HCT116 (cell line): Measurements from ENCODE around the gene RADIL. TPM values are rescaled to one million over a fixed set of nuclear protein-coding genes. Genes with fewer than 3 reads are reported as not detected.

Experiments
- ATAC-seq: fragments of 200-7000 bp; cut with Tn5 transposase; 2 replicates; pipeline ENCODE4 v1.9.1; 2020; ENCODE audit warnings: mild to moderate bottlenecking, moderate library complexity
- BruUV-seq: library from RNA; stranded (reverse); fragments of 400-500 nt; replicated peaks from 2 replicates; lab custom pipeline; 2021; lab: Mats Ljungman, UMichigan
- CTCF ChIA-PET: fragments of 300-600 bp; sonication (Branson Sonifier 250); formaldehyde crosslinking; loops from one replicate; lab custom pipeline; 2021; ENCODE audit warnings: antibody characterized with exemption; lab: Charles Lee
- POLR2A ChIA-PET: fragments of 300-600, 350-600 bp; sonication (Branson Sonifier 250); formaldehyde crosslinking; loops from one replicate; lab custom pipeline; 2021; ENCODE audit warnings: antibody characterized with exemption; lab: Charles Lee
- RAD21 ChIA-PET, 2 experiments: fragments of 300-600 bp; sonication (Branson Sonifier 250); formaldehyde crosslinking; loops; one replicate each; lab custom pipeline; 2023; ENCODE audit warnings: low total read pairs in 2 of 2; ENCODE audit not compliant: uncharacterized antibody in 2 of 2, unreplicated experiment in 2 of 2, low non-redundant PET in 1 of 2; lab: Charles Lee
- DNase-seq: peaks from one replicate; pipeline ENCODE4 v3.0.0-alpha.2; 2010; ENCODE audit warnings: low read depth, low spot score
- H2AFZ ChIP-seq: fragments of 200-600 bp; shearing (Covaris generic), sonication (generic); 2 replicates; pipeline ENCODE4 v1.6.1; 2017; ENCODE audit warnings: low read depth, mixed run types, mixed read lengths, antibody characterized with exemption, low read length; ENCODE audit not compliant: poor library complexity, severe bottlenecking
- H3K27ac ChIP-seq: 2 replicates; pipeline ENCODE4 v1.5.1; 2012; ENCODE audit warnings: low read depth, low read length
- H3K27me3 ChIP-seq: fragments of 200-600 bp; sonication (generic); 2 replicates; pipeline ENCODE4 v1.6.1; 2016; ENCODE audit warnings: mixed run types, low read length, mixed read lengths; ENCODE audit not compliant: insufficient read depth
- H3K36me3 ChIP-seq, 2 experiments: fragments of 200-500 bp in 1 of 2; fragments of 200-600 bp in 1 of 2; sonication (Bioruptor generic) in 1 of 2; sonication (generic) in 1 of 2; 2 replicates each; pipeline versions ENCODE4 v1.5.1 to v1.6.1; 2014 to 2016; ENCODE audit warnings: low read length in 2 of 2, inconsistent platforms in 1 of 2, mixed read lengths in 1 of 2, mixed run types in 1 of 2; ENCODE audit not compliant: insufficient read depth in 2 of 2, control insufficient read depth in 1 of 2
- H3K4me1 ChIP-seq, 2 experiments: fragments of 200-600 bp in 1 of 2; sonication (generic) in 1 of 2; 2 replicates each; pipeline versions ENCODE4 v1.5.1 to v1.6.1; 2012 to 2017; ENCODE audit warnings: low read length in 2 of 2, inconsistent platforms in 1 of 2, mild to moderate bottlenecking in 1 of 2, mixed read lengths in 1 of 2, mixed run types in 1 of 2, moderate library complexity in 1 of 2; ENCODE audit not compliant: insufficient read depth in 2 of 2, control insufficient read depth in 1 of 2
- H3K4me2 ChIP-seq: fragments of 200-600 bp; sonication (generic); 2 replicates; pipeline ENCODE4 v1.6.1; 2017; ENCODE audit warnings: mixed run types, low read length, mixed read lengths
- H3K4me3 ChIP-seq, 2 experiments: fragments of 200-600 bp in 1 of 2; sonication (generic) in 1 of 2; replicated peaks in 1 of 2; 2 replicates each; pipeline ENCODE4 v1.5.1; 2011 to 2016; ENCODE audit warnings: low read length in 2 of 2, control low read depth in 1 of 2, low read depth in 1 of 2, mild to moderate bottlenecking in 1 of 2, mixed read lengths in 1 of 2, mixed run types in 1 of 2
- H3K79me2 ChIP-seq: fragments of 200-600 bp; sonication (generic); 2 replicates; pipeline ENCODE4 v1.6.1; 2017; ENCODE audit warnings: mild to moderate bottlenecking, mixed run types, low read length, moderate library complexity, mixed read lengths; ENCODE audit not compliant: insufficient read depth
- H3K9ac ChIP-seq: fragments of 200-600 bp; sonication (generic); 2 replicates; pipeline ENCODE4 v1.6.1; 2016; ENCODE audit warnings: low read length, mixed read lengths
- H3K9me2 ChIP-seq: fragments of 200-600 bp; sonication (generic), shearing (Covaris generic); 2 replicates; pipeline ENCODE4 v1.6.1; 2017; ENCODE audit warnings: mixed run types, mild to moderate bottlenecking, moderate library complexity; ENCODE audit not compliant: insufficient read depth
- H3K9me3 ChIP-seq, 2 experiments: fragments of 200-500 bp in 1 of 2; fragments of 200-600 bp in 1 of 2; sonication (Bioruptor generic) in 1 of 2; sonication (generic) in 1 of 2; 2 replicates each; pipeline ENCODE4 v1.6.1; 2014 to 2017; ENCODE audit warnings: low read length in 2 of 2, mixed read lengths in 2 of 2, inconsistent platforms in 1 of 2, low read depth in 1 of 2, mild to moderate bottlenecking in 1 of 2, mixed run types in 1 of 2, moderate library complexity in 1 of 2; ENCODE audit not compliant: control insufficient read depth in 1 of 2, insufficient read depth in 1 of 2
- H4K20me1 ChIP-seq: fragments of 200-600 bp; sonication (generic), shearing (Covaris generic); 2 replicates; pipeline ENCODE4 v1.6.1; 2017; ENCODE audit warnings: mixed run types, mild to moderate bottlenecking, moderate library complexity; ENCODE audit not compliant: insufficient read depth
- CBX3 ChIP-seq: IDR thresholded peaks from 2 replicates; pipeline ENCODE4 v1.6.1; 2012; ENCODE audit warnings: low read depth
- CEBPB ChIP-seq: IDR thresholded peaks from 2 replicates; pipeline ENCODE4 v1.6.1; 2012; ENCODE audit warnings: low read depth
- EGR1 ChIP-seq: IDR thresholded peaks from 2 replicates; pipeline ENCODE4 v1.6.1; 2012; ENCODE audit warnings: low read depth
- ELF1 ChIP-seq: IDR thresholded peaks from 2 replicates; pipeline ENCODE4 v1.6.1; 2012; ENCODE audit warnings: low read depth, borderline replicate concordance
- EZH2phosphoT487 ChIP-seq: fragments of 200-600 bp; IDR thresholded peaks from 2 replicates; pipeline ENCODE4 v1.6.1; 2018; ENCODE audit warnings: antibody characterized with exemption, borderline replicate concordance
- FOSL1 ChIP-seq: IDR thresholded peaks from 2 replicates; pipeline ENCODE4 v1.6.1; 2012; ENCODE audit warnings: low read depth
- JUND ChIP-seq: IDR thresholded peaks from 2 replicates; pipeline ENCODE4 v1.6.1; 2012
- POLR2A ChIP-seq: IDR thresholded peaks from 2 replicates; pipeline ENCODE4 v1.7.0; 2011; ENCODE audit warnings: borderline replicate concordance; ENCODE audit not compliant: insufficient read depth, insufficient read length; ENCODE audit errors: extremely low read depth
- POLR2AphosphoS5 ChIP-seq: IDR thresholded peaks from 2 replicates; pipeline ENCODE4 v1.6.1; 2011; ENCODE audit warnings: mild to moderate bottlenecking, low read depth, low read length, moderate library complexity
- RAD21 ChIP-seq: IDR thresholded peaks from 2 replicates; pipeline ENCODE4 v1.6.1; 2012; ENCODE audit warnings: low read depth, mild to moderate bottlenecking
- SIN3A ChIP-seq: IDR thresholded peaks from 2 replicates; pipeline ENCODE4 v1.6.1; 2012; ENCODE audit warnings: low read depth
- SRF ChIP-seq: IDR thresholded peaks from 2 replicates; pipeline ENCODE4 v1.6.1; 2012; ENCODE audit warnings: low read depth
- YY1 ChIP-seq: IDR thresholded peaks from 2 replicates; pipeline ENCODE4 v1.6.1; 2011; ENCODE audit warnings: low read length, low read depth, moderate library complexity, mild to moderate bottlenecking; ENCODE audit not compliant: insufficient replicate concordance; ENCODE audit errors: extremely low read depth
- ZFX ChIP-seq: fragments of 450-650 bp; IDR thresholded peaks from 2 replicates; pipeline ENCODE4 v1.6.1; 2017
- ZNF274 ChIP-seq: fragments of 200-500 bp; sonication (Bioruptor generic); IDR thresholded peaks from 2 replicates; pipeline ENCODE4 v1.6.1; 2014; ENCODE audit warnings: mild to moderate bottlenecking, low read depth, low read length, inconsistent platforms
- intact Hi-C: fragments of 100-400 bp; cut with micrococcal nuclease; formaldehyde crosslinking; loops from 2 replicates; pipeline ENCODE4 v1.10.0; 2022
- total RNA-seq: library from RNA; stranded (reverse); gene quantifications from one replicate; pipeline ENCODE4 v1.2.1, GENCODE V29; 2021; ENCODE audit not compliant: unreplicated experiment
- TF ChIP-seq, protein P1 (sequence below): IDR thresholded peaks from 2 replicates; pipeline ENCODE4 v1.6.1; 2012
- TF ChIP-seq, protein P2 (sequence below): IDR thresholded peaks from 2 replicates; pipeline ENCODE4 v1.6.1; 2012
- TF ChIP-seq, protein P3 (sequence below): IDR thresholded peaks from 2 replicates; pipeline ENCODE4 v1.6.1; 2012; ENCODE audit warnings: low read depth
- TF ChIP-seq, protein P4 (sequence below), 3 experiments: fragments of 200-600 bp in 1 of 3; sonication (generic) in 1 of 3; IDR thresholded peaks in 2 of 3; conservative IDR thresholded peaks in 1 of 3; 2 replicates each; pipeline ENCODE4 v1.5.1; 2012 to 2017; ENCODE audit warnings: low read depth in 2 of 3, low read length in 2 of 3, antibody characterized with exemption in 1 of 3, borderline replicate concordance in 1 of 3, control low read depth in 1 of 3, mild to moderate bottlenecking in 1 of 3, mixed read lengths in 1 of 3, mixed run types in 1 of 3, moderate library complexity in 1 of 3; ENCODE audit not compliant: insufficient read depth in 1 of 3
- TF ChIP-seq, protein P5 (sequence below): IDR thresholded peaks from 2 replicates; pipeline ENCODE4 v1.6.1; 2011; ENCODE audit warnings: mild to moderate bottlenecking, low read length, moderate library complexity; ENCODE audit not compliant: insufficient replicate concordance; ENCODE audit errors: extremely low read depth

The RADIL gene
- total RNA-seq, 1 experiment from 2014 or later, result 5.3 TPM

DNA sequence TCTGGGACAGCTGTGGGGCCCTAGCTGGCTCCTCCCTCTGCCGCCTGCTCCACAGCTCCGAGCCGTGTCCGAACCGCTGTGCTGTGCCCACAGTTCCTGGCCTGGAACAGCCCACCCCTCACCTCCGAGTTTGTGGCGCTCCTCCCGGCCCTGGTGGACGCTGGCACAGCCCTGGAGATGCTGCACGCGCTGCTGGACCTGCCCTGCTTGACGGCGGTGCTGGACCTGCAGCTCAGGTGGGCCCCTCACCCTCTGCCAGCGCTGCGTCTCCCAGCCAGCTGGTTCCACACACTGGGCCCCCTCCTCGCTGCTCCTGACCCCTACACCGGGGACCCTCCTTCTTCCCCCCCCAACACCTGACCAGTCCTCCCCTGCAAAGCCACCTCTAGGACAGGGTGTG lies 96.0 kb downstream of the RADIL start:
- Histone ChIP-seq H3K27me3 (no peaks in the 10 kb centered on the region), H3K79me2 (no peaks in the 10 kb centered on the region), H3K9me3 (no peaks in the 10 kb centered on the region), H3K27ac (no peak overlapping the region), H3K9me2 (no peaks in the 10 kb centered on the region), H3K4me1 (peaks cover 0 to 4% of the 10 kb centered on the region in 2 experiments; a peak in 2 of 4 replicates), H3K9ac (no peak overlapping the region), H4K20me1 (no peaks in the 10 kb centered on the region), H3K36me3 (no peaks in the 10 kb centered on the region), H2AFZ (no peak overlapping the region), H3K4me3 (no peak overlapping the region), H3K4me2 (no peak overlapping the region)
- RAD21 ChIA-PET, result no interaction called here
- ATAC-seq (no peak), DNase-seq (no peak)
- CTCF ChIA-PET, result no interaction called here
- intact Hi-C loops, result no loop called here
- POLR2A ChIA-PET, result no interaction called here
- no TSS peak for BruUV-seq
- TF ChIP-seq, protein P1, sequence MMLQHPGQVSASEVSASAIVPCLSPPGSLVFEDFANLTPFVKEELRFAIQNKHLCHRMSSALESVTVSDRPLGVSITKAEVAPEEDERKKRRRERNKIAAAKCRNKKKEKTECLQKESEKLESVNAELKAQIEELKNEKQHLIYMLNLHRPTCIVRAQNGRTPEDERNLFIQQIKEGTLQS, result no peak
- TF ChIP-seq RAD21 (no peak), CBX3 (no peak), ZFX (no peak), EGR1 (no peak), POLR2A (no peak), ZNF274 (no peak), YY1 (no peak), FOSL1 (no peak), ELF1 (no peak), JUND (no peak), SRF (no peak), SIN3A (no peak), POLR2AphosphoS5 (no peak), EZH2phosphoT487 (no peak), CEBPB (no peak)
- TF ChIP-seq, protein P2, sequence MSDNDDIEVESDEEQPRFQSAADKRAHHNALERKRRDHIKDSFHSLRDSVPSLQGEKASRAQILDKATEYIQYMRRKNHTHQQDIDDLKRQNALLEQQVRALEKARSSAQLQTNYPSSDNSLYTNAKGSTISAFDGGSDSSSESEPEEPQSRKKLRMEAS, result no peak
- TF ChIP-seq, protein P3, sequence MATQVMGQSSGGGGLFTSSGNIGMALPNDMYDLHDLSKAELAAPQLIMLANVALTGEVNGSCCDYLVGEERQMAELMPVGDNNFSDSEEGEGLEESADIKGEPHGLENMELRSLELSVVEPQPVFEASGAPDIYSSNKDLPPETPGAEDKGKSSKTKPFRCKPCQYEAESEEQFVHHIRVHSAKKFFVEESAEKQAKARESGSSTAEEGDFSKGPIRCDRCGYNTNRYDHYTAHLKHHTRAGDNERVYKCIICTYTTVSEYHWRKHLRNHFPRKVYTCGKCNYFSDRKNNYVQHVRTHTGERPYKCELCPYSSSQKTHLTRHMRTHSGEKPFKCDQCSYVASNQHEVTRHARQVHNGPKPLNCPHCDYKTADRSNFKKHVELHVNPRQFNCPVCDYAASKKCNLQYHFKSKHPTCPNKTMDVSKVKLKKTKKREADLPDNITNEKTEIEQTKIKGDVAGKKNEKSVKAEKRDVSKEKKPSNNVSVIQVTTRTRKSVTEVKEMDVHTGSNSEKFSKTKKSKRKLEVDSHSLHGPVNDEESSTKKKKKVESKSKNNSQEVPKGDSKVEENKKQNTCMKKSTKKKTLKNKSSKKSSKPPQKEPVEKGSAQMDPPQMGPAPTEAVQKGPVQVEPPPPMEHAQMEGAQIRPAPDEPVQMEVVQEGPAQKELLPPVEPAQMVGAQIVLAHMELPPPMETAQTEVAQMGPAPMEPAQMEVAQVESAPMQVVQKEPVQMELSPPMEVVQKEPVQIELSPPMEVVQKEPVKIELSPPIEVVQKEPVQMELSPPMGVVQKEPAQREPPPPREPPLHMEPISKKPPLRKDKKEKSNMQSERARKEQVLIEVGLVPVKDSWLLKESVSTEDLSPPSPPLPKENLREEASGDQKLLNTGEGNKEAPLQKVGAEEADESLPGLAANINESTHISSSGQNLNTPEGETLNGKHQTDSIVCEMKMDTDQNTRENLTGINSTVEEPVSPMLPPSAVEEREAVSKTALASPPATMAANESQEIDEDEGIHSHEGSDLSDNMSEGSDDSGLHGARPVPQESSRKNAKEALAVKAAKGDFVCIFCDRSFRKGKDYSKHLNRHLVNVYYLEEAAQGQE, result no peak
- TF ChIP-seq, protein P4, sequence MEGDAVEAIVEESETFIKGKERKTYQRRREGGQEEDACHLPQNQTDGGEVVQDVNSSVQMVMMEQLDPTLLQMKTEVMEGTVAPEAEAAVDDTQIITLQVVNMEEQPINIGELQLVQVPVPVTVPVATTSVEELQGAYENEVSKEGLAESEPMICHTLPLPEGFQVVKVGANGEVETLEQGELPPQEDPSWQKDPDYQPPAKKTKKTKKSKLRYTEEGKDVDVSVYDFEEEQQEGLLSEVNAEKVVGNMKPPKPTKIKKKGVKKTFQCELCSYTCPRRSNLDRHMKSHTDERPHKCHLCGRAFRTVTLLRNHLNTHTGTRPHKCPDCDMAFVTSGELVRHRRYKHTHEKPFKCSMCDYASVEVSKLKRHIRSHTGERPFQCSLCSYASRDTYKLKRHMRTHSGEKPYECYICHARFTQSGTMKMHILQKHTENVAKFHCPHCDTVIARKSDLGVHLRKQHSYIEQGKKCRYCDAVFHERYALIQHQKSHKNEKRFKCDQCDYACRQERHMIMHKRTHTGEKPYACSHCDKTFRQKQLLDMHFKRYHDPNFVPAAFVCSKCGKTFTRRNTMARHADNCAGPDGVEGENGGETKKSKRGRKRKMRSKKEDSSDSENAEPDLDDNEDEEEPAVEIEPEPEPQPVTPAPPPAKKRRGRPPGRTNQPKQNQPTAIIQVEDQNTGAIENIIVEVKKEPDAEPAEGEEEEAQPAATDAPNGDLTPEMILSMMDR (IDR thresholded peaks at IDR 0.05 in 2 of 3, conservative IDR thresholded peaks at IDR 0.05 in 1 of 3; ENCODE audit: borderline replicate concordance in 1 of 3, insufficient read depth in 1 of 3, low read depth in 2 of 3, low read length in 2 of 3), result no peak
- TF ChIP-seq, protein P5, sequence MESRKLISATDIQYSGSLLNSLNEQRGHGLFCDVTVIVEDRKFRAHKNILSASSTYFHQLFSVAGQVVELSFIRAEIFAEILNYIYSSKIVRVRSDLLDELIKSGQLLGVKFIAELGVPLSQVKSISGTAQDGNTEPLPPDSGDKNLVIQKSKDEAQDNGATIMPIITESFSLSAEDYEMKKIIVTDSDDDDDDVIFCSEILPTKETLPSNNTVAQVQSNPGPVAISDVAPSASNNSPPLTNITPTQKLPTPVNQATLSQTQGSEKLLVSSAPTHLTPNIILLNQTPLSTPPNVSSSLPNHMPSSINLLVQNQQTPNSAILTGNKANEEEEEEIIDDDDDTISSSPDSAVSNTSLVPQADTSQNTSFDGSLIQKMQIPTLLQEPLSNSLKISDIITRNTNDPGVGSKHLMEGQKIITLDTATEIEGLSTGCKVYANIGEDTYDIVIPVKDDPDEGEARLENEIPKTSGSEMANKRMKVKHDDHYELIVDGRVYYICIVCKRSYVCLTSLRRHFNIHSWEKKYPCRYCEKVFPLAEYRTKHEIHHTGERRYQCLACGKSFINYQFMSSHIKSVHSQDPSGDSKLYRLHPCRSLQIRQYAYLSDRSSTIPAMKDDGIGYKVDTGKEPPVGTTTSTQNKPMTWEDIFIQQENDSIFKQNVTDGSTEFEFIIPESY, result no peak
